Neural progenitor cell (in vitro differentiated cells): ENCODE data around the gene IGFBP1.

Experiments
- EZH2 ChIP-seq: fragments of 200-600 bp; sonication (generic); IDR thresholded peaks from 2 replicates; pipeline ENCODE4 v1.6.1; 2017; ENCODE audit warnings: antibody characterized with exemption, mild to moderate bottlenecking, moderate library complexity
- EZH2phosphoT487 ChIP-seq: fragments of 200-600 bp; sonication (generic); IDR thresholded peaks from 2 replicates; pipeline ENCODE4 v1.6.1; 2017; ENCODE audit warnings: antibody characterized with exemption
- TF ChIP-seq, protein P1 (sequence below): fragments of 200-600 bp; sonication (generic); IDR thresholded peaks from 2 replicates; pipeline ENCODE4 v1.5.1; 2017; ENCODE audit warnings: antibody characterized with exemption, mild to moderate bottlenecking

DNA sequence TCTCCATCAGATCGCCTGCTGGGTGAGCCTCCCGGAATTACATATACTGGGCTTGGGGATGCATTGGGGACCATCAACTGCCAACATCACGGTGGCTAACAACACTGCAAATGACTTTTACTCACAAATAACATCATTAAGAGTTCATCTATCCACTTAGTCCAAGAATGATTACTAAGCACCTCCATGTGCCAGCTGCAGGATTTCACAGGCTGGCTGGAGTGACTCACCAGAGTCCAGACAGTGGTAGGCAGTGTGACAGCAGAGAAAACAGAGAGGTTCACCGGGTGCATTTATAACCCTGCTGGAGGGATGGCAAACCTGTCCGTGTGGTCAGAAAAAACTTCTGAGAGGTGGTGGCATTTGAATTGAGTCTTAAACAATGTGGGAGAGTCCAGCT lies 36.0 kb downstream of the IGFBP1 start:
- TF ChIP-seq, protein P1, sequence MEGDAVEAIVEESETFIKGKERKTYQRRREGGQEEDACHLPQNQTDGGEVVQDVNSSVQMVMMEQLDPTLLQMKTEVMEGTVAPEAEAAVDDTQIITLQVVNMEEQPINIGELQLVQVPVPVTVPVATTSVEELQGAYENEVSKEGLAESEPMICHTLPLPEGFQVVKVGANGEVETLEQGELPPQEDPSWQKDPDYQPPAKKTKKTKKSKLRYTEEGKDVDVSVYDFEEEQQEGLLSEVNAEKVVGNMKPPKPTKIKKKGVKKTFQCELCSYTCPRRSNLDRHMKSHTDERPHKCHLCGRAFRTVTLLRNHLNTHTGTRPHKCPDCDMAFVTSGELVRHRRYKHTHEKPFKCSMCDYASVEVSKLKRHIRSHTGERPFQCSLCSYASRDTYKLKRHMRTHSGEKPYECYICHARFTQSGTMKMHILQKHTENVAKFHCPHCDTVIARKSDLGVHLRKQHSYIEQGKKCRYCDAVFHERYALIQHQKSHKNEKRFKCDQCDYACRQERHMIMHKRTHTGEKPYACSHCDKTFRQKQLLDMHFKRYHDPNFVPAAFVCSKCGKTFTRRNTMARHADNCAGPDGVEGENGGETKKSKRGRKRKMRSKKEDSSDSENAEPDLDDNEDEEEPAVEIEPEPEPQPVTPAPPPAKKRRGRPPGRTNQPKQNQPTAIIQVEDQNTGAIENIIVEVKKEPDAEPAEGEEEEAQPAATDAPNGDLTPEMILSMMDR, result no peak
- TF ChIP-seq EZH2phosphoT487 (no peak), EZH2 (no peak)
